Measurements from ENCODE around the gene UBE2C.

Gene UBE2C

DNA sequence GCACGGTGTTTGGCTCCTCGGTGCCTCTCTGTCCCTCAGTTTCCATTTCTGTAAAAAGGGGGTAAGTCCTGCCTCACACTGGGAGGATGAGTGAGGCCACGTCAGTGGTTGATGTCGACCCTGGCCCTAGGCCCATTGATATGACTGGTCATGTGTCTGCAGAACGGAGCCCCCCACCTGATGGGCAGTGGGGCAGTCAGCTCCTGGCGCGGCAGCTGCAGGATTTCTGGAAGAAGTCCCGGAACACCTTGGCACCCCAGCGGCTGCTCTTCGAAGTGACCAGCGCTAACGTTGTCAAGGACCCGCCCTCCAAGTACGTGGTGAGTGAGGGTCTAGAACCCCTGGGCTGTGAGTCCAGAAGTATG is 22.3 kb downstream of the UBE2C start:
- Histone ChIP-seq H3K27me3 (no peaks in the 10 kb centered on the region), H3K9me3 (no peaks in the 10 kb centered on the region), H3K36me3 (no peaks in the 10 kb centered on the region), H3K4me3 (ENCODE audit: low read depth, low read length) (no peak overlapping the region), H3K4me1 (no peaks in the 10 kb centered on the region; the same call in 1 of the 2 replicates)
- TF ChIP-seq, protein P1, sequence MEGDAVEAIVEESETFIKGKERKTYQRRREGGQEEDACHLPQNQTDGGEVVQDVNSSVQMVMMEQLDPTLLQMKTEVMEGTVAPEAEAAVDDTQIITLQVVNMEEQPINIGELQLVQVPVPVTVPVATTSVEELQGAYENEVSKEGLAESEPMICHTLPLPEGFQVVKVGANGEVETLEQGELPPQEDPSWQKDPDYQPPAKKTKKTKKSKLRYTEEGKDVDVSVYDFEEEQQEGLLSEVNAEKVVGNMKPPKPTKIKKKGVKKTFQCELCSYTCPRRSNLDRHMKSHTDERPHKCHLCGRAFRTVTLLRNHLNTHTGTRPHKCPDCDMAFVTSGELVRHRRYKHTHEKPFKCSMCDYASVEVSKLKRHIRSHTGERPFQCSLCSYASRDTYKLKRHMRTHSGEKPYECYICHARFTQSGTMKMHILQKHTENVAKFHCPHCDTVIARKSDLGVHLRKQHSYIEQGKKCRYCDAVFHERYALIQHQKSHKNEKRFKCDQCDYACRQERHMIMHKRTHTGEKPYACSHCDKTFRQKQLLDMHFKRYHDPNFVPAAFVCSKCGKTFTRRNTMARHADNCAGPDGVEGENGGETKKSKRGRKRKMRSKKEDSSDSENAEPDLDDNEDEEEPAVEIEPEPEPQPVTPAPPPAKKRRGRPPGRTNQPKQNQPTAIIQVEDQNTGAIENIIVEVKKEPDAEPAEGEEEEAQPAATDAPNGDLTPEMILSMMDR (IDR thresholded peaks at IDR 0.05; ENCODE audit: low read depth, low read length): no peak
- no peak for DNase-seq

DNA sequence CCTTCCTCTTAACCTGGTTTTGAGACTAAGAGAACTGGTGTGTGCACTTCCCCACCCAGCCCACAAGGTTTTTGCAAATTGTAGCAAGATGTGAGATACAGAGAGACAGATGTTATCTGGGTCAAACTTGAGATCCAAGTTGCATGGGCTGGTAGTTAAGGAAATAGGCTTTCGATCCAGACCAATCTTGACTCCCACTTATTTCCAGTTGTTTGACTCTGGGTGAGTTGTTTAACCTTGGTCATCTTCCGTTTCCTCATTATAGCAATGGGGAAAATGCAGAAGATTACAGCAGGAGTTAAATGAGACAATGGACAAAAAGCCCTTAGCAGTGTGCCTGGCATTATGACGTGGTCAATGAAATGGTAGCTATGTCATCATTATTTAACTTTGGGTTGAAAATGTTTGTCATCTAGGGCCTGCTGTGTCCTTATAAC is 22.9 kb downstream of the UBE2C start:
- TF ChIP-seq, protein P1 (IDR thresholded peaks at IDR 0.05; ENCODE audit: low read depth, low read length): no peak
- H3K4me1 ChIP-seq: no peaks in the 10 kb centered on the region; the same call in 1 of the 2 replicates
- DNase-seq: no peak
- no peaks in the 10 kb centered on the region for H3K27me3 ChIP-seq
- no peaks in the 10 kb centered on the region for H3K9me3 ChIP-seq
- H3K4me3 ChIP-seq (ENCODE audit: low read depth, low read length): no peak overlapping the region
- no peaks in the 10 kb centered on the region for H3K36me3 ChIP-seq

DNA sequence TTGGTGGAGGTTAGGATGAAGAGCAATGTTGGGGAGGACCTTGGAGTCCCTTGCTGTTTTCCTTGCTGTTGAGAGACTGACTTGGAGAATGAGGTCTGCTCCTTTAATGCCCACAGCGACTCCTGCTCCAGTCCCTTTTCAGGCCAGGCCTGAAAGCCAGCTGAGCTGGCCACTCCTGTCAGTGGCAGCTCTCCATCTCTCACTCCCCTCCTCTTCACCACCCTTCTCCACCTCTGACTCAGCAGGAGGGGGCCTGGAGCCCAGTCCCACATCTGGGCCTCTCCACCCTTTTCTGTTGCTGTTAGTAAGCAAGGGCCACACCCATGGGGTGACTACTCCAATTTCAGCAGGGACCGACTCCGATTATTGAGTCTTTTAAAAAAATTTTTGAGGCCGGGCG is 23.4 kb downstream of the UBE2C start:
- Histone ChIP-seq H3K36me3 (no peaks in the 10 kb centered on the region), H3K27me3 (no peaks in the 10 kb centered on the region), H3K4me3 (ENCODE audit: low read depth, low read length) (no peak overlapping the region), H3K9me3 (no peaks in the 10 kb centered on the region), H3K4me1 (no peaks in the 10 kb centered on the region; the same call in 1 of the 2 replicates)
- TF ChIP-seq, protein P1 (IDR thresholded peaks at IDR 0.05; ENCODE audit: low read depth, low read length): no peak
- DNase-seq: no peak

DNA sequence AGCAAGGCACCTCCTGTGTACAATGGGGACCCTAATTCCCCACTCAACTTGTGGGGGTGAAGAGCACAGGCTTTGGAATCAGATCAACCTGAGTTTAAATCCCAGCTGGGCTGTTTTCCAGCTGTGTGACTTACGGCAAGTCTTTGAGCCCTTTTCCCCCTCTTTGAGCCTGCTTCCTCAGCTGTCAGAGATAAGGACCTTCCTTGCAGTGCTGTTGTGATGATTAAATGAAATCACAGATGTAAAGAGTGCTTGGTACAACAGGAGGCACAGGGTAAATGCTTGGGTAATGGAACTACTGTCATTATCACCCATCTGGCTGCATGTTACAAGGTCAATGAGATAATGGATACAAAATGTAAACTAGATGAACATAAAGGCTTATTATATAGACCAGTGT is 24.4 kb downstream of the UBE2C start:
- TF ChIP-seq, protein P1 (IDR thresholded peaks at IDR 0.05; ENCODE audit: low read depth, low read length): no peak
- H3K36me3 ChIP-seq: no peaks in the 10 kb centered on the region; the same call in 1 of the 2 replicates
- no peak for DNase-seq
- H3K9me3 ChIP-seq: no peaks in the 10 kb centered on the region
- H3K27me3 ChIP-seq: no peaks in the 10 kb centered on the region
- no peak overlapping the region for H3K4me3 ChIP-seq (ENCODE audit: low read depth, low read length)
- H3K4me1 ChIP-seq: no peaks in the 10 kb centered on the region; the same call in 1 of the 2 replicates

DNA sequence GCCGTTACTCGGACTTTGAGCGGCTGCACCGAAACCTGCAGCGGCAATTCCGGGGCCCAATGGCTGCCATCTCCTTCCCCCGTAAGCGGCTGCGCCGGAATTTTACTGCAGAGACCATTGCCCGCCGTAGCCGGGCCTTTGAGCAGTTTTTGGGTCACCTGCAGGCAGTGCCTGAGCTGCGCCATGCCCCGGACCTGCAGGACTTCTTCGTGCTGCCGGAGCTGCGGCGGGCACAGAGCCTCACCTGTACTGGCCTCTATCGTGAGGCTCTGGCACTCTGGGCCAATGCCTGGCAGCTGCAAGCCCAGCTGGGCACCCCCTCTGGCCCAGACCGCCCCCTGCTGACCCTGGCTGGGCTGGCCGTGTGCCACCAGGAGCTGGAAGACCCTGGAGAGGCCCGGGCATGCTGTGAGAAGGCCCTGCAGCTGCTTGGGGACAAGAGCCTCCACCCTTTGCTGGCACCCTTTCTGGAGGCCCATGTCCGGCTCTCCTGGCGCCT is 28.3 kb downstream of the UBE2C start:
- Histone ChIP-seq H3K9me3 (no peaks in the 10 kb centered on the region), H3K4me1 (no peaks in the 10 kb centered on the region; the same call in 1 of the 2 replicates), H3K4me3 (ENCODE audit: low read depth, low read length) (no peak overlapping the region), H3K36me3 (peaks cover 30% of the 10 kb centered on the region), H3K27me3 (no peaks in the 10 kb centered on the region)
- DNase-seq: no peak
- TF ChIP-seq, protein P1 (IDR thresholded peaks at IDR 0.05; ENCODE audit: low read depth, low read length): no peak

DNA sequence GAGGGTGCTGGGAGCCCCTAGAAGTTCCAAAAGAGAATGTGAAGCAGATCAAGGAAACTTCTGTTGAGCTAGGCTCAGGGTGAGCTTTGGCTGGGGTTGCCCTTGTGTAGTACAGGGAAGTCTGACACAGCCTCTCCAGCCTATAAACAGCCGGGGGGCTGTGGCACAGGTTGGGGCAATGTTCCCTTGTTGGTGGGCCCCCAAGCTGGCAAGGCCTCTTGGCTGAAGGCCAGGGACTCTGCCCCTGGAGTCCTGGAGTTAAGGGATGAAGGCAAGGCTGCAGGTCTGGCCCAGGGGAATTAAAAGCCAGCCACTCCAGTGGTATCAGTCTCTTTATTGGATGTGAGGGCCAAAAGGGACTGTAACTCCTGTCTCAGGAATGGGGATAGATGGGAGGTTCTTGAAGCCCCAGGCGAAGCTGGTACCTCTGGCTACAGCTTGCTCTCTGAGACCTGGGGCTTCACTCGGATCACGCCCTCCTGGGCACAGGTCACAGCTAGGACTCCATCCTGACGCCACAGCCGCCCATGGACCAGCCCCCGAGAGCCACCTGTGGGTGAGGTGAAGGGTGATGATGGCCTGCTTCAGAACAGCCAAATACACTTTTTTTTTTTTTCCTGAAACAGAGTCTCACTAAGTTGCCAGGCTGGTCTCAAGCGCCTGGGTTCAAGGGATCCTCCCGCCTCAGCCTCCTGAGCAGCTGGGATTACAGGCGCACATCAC is 29.1 kb downstream of the UBE2C start:
- H3K4me3 ChIP-seq (ENCODE audit: low read depth, low read length): no peak overlapping the region
- no peak for DNase-seq

More for the DNA sequence above, 29.1 kb downstream of the UBE2C start:
- Histone ChIP-seq H3K4me1 (no peaks in the 10 kb centered on the region; the same call in 1 of the 2 replicates), H3K27me3 (no peaks in the 10 kb centered on the region), H3K36me3 (peaks cover 31% of the 10 kb centered on the region), H3K9me3 (no peaks in the 10 kb centered on the region)
- TF ChIP-seq, protein P1 (IDR thresholded peaks at IDR 0.05; ENCODE audit: low read depth, low read length): no peak
